VCaP (cell line): ENCODE data around the gene ORM2.
"Not testable (repeated sequence)": the region's sequence is repeated elsewhere in the genome, so short reads cannot be mapped to it uniquely, and the experiment has no call there.

Experiments
- H3K27ac ChIP-seq: fragments of 450-650 bp; 2 replicates; pipeline ENCODE4 v1.5.1; 2017
- CTCF ChIP-seq: fragments of 450-650 bp; conservative IDR thresholded peaks from 2 replicates; pipeline ENCODE4 v1.5.1; 2017; ENCODE audit warnings: mild to moderate bottlenecking, moderate library complexity

The ORM2 gene

GRCh38 chr9:114316605-114317230 lies 13.0 kb upstream of the ORM2 start:
- TF ChIP-seq CTCF: no peak
- H3K27ac ChIP-seq: no peak overlapping the region

DNA sequence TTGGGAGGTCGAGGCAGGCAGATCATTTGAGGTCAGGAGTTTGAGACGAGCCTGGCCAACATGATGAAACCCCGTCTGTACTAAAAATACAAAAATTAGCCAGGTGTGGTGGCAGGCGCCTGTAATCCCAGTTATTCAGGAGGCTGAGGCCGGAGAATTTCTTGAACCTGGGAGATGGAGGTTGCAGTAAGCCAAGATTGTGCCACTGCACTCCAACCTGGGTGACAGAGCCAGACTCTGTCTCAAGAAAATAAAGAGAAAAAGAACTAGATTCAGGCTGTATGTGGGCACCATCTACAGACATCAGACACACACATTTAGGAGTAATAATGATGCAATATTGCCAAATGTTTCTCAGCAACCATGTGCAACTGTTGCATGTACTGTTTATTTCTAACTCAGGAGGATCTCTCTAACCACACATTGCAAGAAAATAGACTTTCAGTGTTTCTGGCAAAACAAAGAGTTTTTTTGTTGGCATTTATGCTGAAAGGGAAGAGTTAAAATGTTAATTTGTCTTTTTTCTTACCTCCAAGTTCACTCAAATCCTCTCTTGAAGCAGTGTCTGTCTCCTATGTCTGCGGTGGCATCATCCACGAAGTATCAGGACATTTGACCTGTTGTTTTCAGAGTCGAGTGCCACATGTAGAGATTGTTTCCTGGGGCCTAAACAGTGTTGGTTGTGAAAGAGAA lies 11.9 kb upstream of the ORM2 start:
- no peak for TF ChIP-seq CTCF
- H3K27ac ChIP-seq: no peak overlapping the region

DNA sequence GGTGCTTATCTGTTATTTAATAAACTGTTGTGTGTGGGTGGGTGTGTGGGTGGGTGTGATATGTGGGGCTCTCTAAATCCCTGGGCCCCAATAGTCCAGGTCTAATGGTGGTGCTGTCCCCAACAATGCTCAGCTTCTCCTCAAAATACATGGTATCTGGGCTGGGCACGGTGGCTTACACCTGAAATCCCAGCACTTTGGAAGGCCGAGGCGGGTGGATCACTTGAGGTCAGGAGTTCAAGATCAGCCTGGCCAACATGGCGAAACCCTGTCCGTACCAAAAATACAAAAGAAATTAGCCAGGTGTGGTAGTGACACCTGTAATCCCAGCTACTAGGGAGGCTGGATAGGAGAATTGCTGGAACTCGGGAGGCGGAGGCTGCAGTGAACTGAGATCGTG lies 11.3 kb upstream of the ORM2 start:
- no peak overlapping the region for H3K27ac ChIP-seq
- TF ChIP-seq CTCF: no peak

GRCh38 chr9:114319147-114319546 lies 10.5 kb upstream of the ORM2 start:
- no peak for TF ChIP-seq CTCF
- no peak overlapping the region for H3K27ac ChIP-seq

GRCh38 chr9:114320710-114321109 lies 9.0 kb upstream of the ORM2 start:
- not testable (repeated sequence) for H3K27ac ChIP-seq

GRCh38 chr9:114321759-114322158 lies 7.9 kb upstream of the ORM2 start:
- TF ChIP-seq CTCF: no peak
- H3K27ac ChIP-seq: no peak overlapping the region

- H3K27ac ChIP-seq: not testable (repeated sequence)
Measured at GRCh38 chr9:114322160-114322818, 7.4 kb upstream of the ORM2 start.

- not testable (repeated sequence) for H3K27ac ChIP-seq
Measured at GRCh38 chr9:114322831-114323531, 6.7 kb upstream of the ORM2 start, which contains the start of gene ORM1. Gene ORM1, plus strand, starts transcription at chr9:114323098. Its CDS starts 36 bp downstream, at chr9:114323134.

DNA sequence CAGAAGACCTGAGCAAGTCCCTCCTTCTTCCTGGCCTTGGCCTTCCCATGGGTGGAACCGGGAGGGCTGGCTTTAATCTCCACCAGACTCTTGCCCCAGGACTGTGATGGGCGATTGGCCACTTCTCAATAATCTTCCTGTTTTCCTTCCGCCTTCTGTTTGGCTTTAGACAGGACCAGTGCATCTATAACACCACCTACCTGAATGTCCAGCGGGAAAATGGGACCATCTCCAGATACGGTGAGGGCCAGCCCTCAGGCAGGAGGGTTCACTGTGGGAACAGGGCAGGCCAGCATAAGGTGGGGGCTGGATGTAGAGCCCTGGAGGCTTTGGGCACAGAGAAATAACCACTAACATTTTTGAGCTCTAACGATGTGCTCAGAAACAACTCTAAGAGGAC lies 5.8 kb upstream of the ORM2 start:
- not testable (repeated sequence) for H3K27ac ChIP-seq
